Measurements from ENCODE around the gene MAN2B1.
A peak's percentile ranks its signal among the peaks of the same experiment; 100 is the strongest.
"Not testable (repeated sequence)": the region's sequence is repeated elsewhere in the genome, so short reads cannot be mapped to it uniquely, and the experiment has no call there.

MAN2B1 gene

DNA sequence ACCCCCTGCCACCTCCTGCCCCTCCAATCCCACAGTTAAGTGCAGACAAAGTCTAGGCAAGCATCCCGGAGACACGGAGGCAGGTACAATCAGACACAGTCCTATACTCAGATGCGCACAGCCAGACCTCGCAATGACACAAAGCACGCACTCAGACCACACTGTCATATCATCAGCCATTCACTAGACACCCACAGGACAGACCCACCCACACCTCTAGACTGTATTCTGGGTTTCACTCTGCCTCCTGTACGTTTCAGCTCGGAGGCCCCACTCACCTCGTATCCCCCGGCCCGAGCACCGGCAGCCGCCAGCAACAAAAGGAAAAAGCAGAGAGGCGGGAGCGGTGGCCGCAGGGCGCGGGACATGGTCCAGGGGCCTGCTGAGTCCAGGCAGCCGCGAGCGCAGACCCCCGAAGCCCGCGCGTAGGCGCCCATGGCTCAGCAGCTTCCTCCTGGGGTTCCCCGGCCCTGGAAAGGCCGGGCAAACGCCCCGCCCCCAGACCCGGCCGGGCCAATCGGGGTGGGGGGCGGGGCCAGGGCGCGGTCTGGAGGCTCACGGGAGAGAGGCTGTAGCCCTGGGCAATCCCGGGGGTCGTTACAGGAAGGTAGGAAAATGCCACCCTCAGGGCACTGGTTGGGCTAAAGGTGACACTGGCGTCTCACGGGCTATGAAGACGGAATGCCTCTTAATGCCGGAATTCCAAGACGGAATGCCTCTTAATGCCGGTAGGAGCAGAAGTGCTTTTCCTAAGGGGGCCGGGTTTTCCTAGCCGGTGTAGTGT is at the start of gene MAN2B1, which contains the start of gene WDR83:
MAN2B1 (minus strand) TSS at position 478 of the 784 bp plus-strand sequence; CDS start at position 437, 41 bp downstream.
WDR83 (plus strand) TSS at position 543 of the 784 bp plus-strand sequence. CDS start 2,984 bp downstream, outside the sequence.
- peak; percentile 98 for DNase-seq (ENCODE audit: low spot score)

- no peak for DNase-seq (ENCODE audit: low spot score)
Measured at GRCh38 chr19:12715929-12716328, 49.4 kb upstream of the MAN2B1 start.

DNA sequence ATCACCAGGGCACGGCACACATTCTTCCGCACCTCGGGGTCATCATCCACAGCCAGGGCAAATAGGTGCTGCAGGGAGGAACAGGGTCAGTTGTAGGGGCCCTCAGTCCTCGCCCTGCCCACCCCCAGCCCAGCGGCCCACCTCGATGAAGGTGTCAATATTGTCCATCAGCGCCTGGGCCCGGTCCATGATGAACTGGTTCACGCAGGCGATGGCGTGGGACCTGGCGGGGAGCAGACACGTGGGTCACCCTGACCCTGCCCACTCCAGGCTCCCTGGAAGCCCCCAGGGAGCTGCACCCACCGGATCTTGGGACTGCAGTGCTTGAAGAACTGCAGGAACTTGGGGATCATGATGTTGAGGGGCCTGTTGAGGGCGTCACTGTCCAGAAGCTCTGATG is 48.6 kb upstream of the MAN2B1 start:
- no peak for DNase-seq (ENCODE audit: low spot score)

GRCh38 chr19:12713304-12713703 is 46.8 kb upstream of the MAN2B1 start:
- DNase-seq (ENCODE audit: low spot score), result not testable (repeated sequence)

DNA sequence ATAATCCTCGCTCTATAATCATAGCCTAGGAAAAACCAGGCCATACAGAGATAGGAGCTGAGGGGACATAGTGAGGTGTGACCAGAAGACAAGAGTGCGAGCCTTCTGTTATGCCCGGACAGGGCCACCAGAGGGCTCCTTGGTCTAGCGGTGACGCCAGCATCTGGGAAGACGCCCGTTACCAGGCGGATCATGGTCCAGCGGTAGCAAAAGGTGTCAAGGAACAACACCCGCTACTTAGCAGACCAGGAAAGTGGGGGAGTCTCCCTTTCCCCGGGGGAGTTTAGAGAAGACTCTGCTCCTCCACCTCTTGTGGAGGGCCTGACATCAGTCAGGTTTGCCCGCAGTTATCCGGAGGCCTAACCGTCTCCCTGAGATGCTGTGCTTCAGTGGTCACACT is 45.5 kb upstream of the MAN2B1 start:
- DNase-seq (ENCODE audit: low spot score), result not testable (repeated sequence)

DNA sequence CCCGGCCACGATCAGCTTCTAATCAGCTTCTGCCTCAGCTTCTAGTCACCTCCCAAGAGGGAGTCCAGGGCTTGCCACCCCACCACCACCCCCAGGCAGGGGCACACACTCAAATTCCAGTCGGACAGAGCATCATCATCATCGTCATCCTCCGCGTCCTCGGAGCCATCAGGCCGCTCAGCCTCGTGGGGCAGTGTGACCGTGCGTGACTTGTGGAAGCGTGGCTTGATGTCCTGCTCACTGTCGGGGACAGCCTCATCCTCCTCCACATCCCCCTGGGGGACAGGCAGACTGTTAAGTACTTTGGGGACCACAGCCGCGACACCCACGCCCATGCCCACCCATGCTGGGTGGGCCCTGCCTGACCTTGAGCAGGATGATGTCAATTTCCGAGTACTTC is 44.6 kb upstream of the MAN2B1 start:
- DNase-seq (ENCODE audit: low spot score), result no peak

GRCh38 chr19:12708641-12709040 is 42.1 kb upstream of the MAN2B1 start:
- DNase-seq (ENCODE audit: low spot score), result no peak

- no peak for DNase-seq (ENCODE audit: low spot score)
Measured at GRCh38 chr19:12706332-12706718, 39.8 kb upstream of the MAN2B1 start.

DNA sequence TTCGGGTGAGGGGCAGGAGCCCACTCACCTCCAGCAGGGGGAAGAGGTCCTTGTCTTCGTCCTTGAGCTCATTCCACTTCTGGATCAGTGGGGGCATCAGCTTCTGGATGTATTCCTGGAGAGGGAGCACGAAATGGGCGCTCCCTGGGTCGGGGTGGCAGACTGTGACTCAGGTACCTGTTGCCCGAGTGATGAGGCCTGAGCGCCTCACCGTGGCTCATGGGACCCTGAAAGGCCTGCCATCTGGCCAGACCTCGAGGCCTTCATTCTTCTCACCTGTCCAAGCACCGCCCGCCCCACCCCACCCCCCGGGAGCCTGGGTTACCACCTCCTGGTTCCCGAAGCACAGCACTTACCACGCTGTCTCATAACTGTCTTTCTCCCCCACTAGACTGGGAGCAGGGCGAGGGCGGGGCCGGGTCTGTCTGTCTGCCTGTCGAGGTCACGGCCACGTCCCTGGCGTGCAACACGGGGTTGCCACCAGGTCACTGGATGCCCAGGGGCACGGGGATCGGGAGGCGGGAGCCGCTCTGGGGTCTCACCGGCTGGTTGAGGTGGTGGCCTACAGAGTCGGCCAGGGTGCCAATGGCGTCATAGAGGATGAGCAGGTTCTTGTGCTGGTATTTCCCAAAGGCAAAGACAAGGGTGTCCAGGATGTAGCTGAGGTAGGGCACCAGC is 39.3 kb upstream of the MAN2B1 start:
- no peak for DNase-seq (ENCODE audit: low spot score)

- no peak for DNase-seq (ENCODE audit: low spot score)
Measured at GRCh38 chr19:12705169-12705568, 38.6 kb upstream of the MAN2B1 start.

DNA sequence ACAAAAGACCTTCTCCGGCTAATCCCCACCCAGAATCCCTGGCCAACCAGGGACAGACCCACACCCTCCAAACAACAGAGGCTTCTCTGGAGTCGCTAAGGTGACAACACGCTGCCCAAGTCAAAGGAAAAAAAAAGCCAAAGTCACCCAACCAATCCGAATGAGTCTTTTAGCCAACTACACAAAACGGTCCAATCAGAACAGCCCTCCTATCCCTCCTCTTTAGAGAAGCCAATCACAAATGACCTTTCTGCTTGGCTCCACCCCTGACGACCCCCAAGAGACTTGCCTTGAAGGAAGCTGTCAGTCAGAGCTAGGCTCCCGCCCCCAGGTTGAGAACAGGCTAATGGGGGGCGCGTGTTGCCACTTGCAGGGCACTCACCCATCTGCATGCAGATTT is 36.5 kb upstream of the MAN2B1 start:
- peak; percentile 53 for DNase-seq (ENCODE audit: low spot score)

DNA sequence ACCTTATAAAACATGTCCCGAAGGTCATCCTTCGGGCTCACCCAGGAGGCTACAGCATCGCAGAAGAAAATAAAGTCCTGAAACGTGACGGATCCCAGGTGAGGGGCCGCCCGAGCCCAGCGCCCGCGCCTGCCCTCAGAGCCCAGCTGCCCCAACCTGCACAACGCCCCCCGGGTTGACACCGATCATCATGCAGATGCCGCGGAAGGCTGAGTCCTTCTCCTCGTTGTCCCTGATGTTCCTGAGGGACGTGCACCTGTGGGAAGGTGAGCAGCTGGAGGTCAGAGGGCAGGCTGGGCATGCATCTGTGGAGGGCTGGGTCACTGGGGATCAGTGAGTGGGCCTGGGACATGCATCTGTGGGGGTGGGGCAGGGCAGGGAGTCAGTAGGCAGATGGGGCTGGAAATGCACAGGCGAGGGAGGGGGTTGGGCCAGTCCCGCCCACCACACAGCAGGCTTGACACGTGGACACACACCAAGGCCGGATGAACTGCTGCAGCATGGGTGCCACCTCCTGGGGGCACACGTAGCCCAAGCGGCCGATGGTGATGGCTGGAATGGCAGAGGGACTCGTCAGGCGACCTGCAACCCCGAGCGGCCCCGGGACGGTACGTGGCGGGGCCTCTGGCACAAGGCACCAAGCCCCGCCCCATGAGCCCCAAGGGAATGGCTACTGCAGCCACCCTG is 35.2 kb upstream of the MAN2B1 start:
- DNase-seq (ENCODE audit: low spot score), result no peak

DNA sequence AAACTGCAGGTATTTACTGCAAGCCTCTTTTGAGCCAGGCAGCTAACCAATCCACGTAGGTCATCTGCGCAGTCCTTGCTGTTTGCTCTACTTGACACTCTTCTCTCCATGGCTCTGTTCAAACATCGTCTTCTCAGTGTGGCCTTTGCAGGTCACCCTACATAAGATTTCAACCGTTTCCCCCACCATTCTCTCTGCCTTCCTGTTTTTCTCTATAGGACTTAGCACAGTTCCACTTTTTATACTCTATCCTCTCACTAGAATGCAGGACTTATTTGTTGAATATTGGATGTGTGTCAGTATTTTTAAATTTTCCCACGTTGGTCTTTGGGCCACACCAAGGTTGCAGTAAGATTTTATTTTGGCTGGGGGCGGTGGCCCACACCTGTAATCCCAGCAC is 31.6 kb upstream of the MAN2B1 start:
- DNase-seq (ENCODE audit: low spot score), result no peak

DNA sequence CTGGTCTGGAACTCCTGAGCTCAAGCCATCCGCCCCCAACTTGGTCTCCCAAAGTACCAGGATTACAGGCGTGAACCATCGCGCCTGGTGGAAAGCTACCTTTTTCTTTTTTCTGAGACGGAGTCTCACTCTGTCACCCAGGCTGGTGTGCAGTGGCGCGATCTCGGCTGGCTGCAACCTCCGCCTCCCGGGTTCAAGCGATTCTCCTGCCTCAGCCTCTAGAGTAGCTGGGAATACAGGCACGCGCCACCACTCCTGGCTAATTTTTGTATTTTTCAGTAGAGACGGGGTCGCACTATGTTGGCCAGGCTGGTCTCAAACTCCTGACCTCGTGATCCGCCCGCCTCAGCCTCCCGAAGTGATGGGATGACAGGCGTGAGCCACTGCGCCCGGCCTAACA is 30.9 kb upstream of the MAN2B1 start:
- DNase-seq (ENCODE audit: low spot score), result not testable (repeated sequence)

GRCh38 chr19:12696366-12697335 is 30.1 kb upstream of the MAN2B1 start, which contains the start of gene FBXW9:
TSS of gene FBXW9 (minus strand) at chr19:12696631. CDS start at chr19:12696581, 50 bp downstream.
- DNase-seq (ENCODE audit: low spot score), result peak; percentile 96

DNA sequence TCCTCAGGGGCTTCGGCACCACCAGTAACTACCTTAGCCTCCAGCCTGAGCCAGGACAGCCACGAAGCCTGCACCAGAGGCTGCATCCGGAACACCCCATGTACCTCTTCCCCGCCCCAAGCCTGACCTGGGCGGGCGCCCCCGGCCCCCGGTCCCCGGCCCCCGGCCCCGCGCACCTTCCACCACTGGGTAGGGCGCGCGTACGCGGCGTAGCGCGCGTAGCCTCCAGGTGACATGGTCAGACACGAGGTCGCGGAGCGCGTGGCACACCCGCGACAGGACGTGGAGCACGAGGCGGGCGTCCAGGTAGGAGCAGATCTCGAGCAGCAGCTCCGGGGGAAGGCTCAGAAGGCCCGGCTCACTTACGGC is 29.4 kb upstream of the MAN2B1 start:
- no peak for DNase-seq (ENCODE audit: low spot score)

GRCh38 chr19:12695514-12695913 is 29.0 kb upstream of the MAN2B1 start:
- no peak for DNase-seq (ENCODE audit: low spot score)

- no peak for DNase-seq (ENCODE audit: low spot score)
Measured at GRCh38 chr19:12695096-12695495, 28.6 kb upstream of the MAN2B1 start.

DNA sequence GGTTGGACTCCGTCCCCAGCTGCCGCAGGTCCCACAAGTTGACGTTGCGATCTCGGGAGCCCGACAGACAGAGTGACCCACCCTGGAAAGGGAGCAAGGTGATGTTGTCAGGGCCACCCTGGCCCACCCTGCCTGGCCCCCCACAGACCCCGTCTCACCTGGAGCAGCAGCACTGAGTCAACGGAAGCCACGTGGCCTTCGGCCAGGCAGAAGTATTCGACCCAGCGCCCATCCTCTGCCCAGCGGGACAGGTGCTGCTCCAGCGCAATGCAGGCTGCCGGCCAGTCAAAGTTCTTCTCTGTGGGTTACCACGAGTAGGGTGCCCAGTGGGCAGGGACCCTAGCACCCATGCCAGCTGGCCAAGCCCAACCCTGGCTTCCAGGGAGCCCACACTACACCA is 28.1 kb upstream of the MAN2B1 start:
- DNase-seq (ENCODE audit: low spot score), result no peak

- no peak for DNase-seq (ENCODE audit: low spot score)
Measured at GRCh38 chr19:12692960-12693359, 26.4 kb upstream of the MAN2B1 start.

DNA sequence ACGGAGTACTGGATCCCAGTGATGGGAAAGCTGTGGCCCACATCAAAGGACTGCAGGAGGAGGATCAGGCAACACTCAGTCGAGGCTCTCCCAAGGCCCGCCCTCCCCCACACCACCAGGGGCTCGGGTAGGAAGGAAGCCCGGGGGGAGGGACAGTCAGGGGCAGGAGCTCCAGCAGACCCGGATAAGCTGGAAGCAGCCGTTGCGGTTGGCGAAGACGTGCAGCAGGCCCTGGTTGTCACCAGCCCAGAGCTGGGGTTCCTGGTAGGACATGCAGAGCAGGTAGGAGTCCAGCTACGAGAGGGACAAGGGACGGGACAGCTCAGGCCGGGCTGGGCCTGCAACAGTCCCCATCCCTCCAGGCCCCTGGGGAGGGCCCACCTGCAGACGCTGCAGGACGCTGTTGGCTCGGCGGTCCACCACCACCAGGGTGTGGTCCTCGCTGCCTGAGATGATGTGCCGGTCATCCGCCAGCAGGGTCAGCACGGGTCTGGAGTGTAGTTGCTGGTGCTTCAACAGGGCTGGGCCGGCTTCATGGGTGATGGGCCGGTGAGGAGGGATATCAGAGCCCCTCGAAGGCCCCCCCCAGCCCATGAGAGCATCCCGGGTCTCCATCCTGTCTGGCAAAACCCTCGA is 23.2 kb upstream of the MAN2B1 start:
- DNase-seq (ENCODE audit: low spot score), result no peak
